ENCODE results near the gene HGFAC. TPM values are rescaled to one million over a fixed set of nuclear protein-coding genes. Genes with fewer than 3 reads are reported as not detected.

Gene HGFAC
- total RNA-seq, 1 experiment from 2014 or later, result 0.37 TPM

DNA sequence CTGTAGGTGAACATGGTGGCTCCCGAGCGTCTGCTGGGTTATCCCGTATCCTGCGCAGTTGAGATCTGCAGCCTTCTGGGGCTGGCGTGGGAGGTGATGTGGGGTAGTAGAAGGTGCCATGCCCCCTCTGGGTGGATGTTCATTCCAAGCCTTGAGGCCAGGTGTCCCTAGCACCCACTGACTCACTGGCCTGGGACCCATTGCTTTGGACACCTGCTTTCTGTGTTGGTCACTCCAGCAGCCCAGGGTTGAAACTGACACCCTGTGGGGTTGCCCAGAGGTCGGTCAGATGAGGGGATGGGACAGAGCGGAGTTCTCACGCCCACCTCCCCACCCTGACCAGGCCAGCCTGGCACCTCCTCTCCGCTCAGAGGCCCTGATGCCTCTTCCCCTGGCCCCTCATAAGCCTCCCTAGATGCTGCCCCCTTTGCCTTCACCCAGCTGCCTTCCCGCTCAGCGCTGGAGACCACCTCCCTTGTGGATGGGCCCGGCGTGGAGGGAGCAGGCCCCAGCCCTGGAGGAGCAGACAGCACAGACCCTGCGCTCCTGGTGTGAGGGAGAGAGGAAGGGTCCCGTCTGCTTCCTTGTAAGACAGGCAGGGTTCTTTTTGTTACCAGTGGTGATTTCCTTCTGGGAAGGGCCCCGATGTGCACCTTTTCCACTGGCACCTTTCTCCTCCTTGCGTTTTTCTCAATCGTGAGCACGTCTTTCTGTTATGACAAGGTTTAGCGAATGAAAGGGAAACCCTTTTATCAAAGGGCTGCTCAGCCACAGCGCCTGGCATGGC lies 23.3 kb downstream of the HGFAC start:
- H3K9me3 Mint-ChIP-seq, result no peaks in the 10 kb centered on the region
- no peak overlapping the region for H3K4me3 Mint-ChIP-seq
- no peak overlapping the region for H2BK15ac ChIP-seq (ENCODE audit: low read depth, low read length)
- no peak overlapping the region for H2BK120ac ChIP-seq (ENCODE audit: low read depth, low read length, poor library complexity, severe bottlenecking)
- no peak overlapping the region for H3K56ac ChIP-seq (ENCODE audit: insufficient read length, low read depth, low read length)
- H3K27ac Mint-ChIP-seq, result no peak overlapping the region
- H3K4me2 ChIP-seq (ENCODE audit: insufficient read depth, insufficient read length, low read length), result no peak overlapping the region
- no peaks in the 10 kb centered on the region for H3K79me1 ChIP-seq (ENCODE audit: insufficient read depth, low read depth, low read length, poor library complexity, severe bottlenecking)
- H3K23me2 ChIP-seq (ENCODE audit: insufficient read length, low read depth, low read length, poor library complexity, severe bottlenecking), result no peaks in the 10 kb centered on the region
- no CpG with 5 or more reads among the region's 21 CpGs for WGBS (ENCODE audit: extremely low coverage, insufficient read length, low lambda C conversion rate)
- no peak overlapping the region for H2AFZ ChIP-seq (ENCODE audit: low read length)
- H2BK20ac ChIP-seq (ENCODE audit: low read depth, low read length, poor library complexity, severe bottlenecking), result no peak overlapping the region
- peaks cover 7 to 9% of the 10 kb centered on the region in 2 experiments; a peak in 2 of 4 replicates for H3K4me1 Mint-ChIP-seq
- H3K9me3 ChIP-seq (ENCODE audit: control insufficient read depth, low read depth, low read length), result no peaks in the 10 kb centered on the region
- H3K27ac ChIP-seq (ENCODE audit: insufficient read length, low read depth, low read length), result no peak overlapping the region
- H2AK5ac ChIP-seq (ENCODE audit: insufficient read length, low read length), result no peak overlapping the region
- H3K4me1 ChIP-seq (ENCODE audit: insufficient read depth, low read length), result no peaks in the 10 kb centered on the region
- no peak overlapping the region for H3K4ac ChIP-seq (ENCODE audit: low read depth, low read length)
- no peak for DNase-seq
- H3K18ac ChIP-seq (ENCODE audit: insufficient read length, low read depth, low read length), result no peak overlapping the region
- H2BK5ac ChIP-seq (ENCODE audit: insufficient read length, low read length), result no peak overlapping the region
- H3K79me2 ChIP-seq (ENCODE audit: insufficient read depth, low read length), result no peaks in the 10 kb centered on the region
- H3K9ac ChIP-seq (ENCODE audit: extremely low read depth, insufficient read length, low read length), result no peak overlapping the region
- no peak overlapping the region for H3K23ac ChIP-seq (ENCODE audit: insufficient read length, low read depth, low read length)
- peaks cover 0 to 1% (median 0%) of the 10 kb centered on the region in 3 experiments; a peak in 1 of 7 replicates for H3K36me3 Mint-ChIP-seq (ENCODE audit: insufficient read depth in 1 of 3, low read depth in 3 of 3)
- H3K27me3 Mint-ChIP-seq (ENCODE audit: low read depth), result peaks cover 56% of the 10 kb centered on the region
- H4K8ac ChIP-seq (replicated peaks; ENCODE audit: insufficient read length, low read depth, low read length), result no peak overlapping the region
- no peak overlapping the region for H4K91ac ChIP-seq (ENCODE audit: insufficient read length, low read depth, low read length)
- no peak overlapping the region for H3T11ph ChIP-seq (ENCODE audit: low read length)
- H2BK12ac ChIP-seq (ENCODE audit: insufficient read length, low read depth, low read length), result no peak overlapping the region
- H3K14ac ChIP-seq (ENCODE audit: insufficient read depth, low read length), result no peak overlapping the region
- H4K20me1 ChIP-seq (ENCODE audit: control insufficient read depth, insufficient read depth, insufficient read length), result no peaks in the 10 kb centered on the region
- TF ChIP-seq CTCF (conservative IDR thresholded peaks at IDR 0.05), result no peak
- H3K27me3 ChIP-seq (ENCODE audit: insufficient read depth, low read length), result peaks cover 3% of the 10 kb centered on the region; the same call in 1 of the 2 replicates
- H4K5ac ChIP-seq (ENCODE audit: insufficient read length, low read depth, low read length), result no peak overlapping the region

All from H9 (cell line).